ENCODE results near the gene AKR1B15.

DNA sequence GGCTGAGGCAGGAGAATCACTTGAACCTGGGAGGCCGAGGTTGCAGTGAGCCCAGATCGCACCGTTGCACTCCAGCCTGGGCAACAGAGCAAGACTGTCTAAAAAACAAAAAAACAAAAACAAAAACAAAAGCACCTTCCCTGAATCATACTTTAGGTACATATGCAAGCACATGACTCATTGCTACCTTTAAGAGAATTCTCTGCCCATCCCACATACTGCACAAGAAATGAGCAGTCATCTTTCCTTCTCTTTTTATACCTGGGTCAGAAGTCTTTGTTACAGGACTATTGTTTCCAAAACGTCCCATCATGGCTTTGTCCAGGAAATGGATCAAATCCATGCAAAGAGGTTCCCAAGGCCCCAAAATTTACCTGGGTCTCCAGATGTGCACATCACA is 43.1 kb upstream of the AKR1B15 start:
- TF ChIP-seq, protein P1, sequence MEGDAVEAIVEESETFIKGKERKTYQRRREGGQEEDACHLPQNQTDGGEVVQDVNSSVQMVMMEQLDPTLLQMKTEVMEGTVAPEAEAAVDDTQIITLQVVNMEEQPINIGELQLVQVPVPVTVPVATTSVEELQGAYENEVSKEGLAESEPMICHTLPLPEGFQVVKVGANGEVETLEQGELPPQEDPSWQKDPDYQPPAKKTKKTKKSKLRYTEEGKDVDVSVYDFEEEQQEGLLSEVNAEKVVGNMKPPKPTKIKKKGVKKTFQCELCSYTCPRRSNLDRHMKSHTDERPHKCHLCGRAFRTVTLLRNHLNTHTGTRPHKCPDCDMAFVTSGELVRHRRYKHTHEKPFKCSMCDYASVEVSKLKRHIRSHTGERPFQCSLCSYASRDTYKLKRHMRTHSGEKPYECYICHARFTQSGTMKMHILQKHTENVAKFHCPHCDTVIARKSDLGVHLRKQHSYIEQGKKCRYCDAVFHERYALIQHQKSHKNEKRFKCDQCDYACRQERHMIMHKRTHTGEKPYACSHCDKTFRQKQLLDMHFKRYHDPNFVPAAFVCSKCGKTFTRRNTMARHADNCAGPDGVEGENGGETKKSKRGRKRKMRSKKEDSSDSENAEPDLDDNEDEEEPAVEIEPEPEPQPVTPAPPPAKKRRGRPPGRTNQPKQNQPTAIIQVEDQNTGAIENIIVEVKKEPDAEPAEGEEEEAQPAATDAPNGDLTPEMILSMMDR (conservative IDR thresholded peaks at IDR 0.05; ENCODE audit: low read depth in 2 of 2) = no peak
- TF ChIP-seq POLR2AphosphoS5 (IDR thresholded peaks at IDR 0.05; ENCODE audit: low read depth) = no peak
- no peak for TF ChIP-seq EZH2phosphoT487 (IDR thresholded peaks at IDR 0.05; ENCODE audit: unreplicated experiment)
- TF ChIP-seq, protein P2, sequence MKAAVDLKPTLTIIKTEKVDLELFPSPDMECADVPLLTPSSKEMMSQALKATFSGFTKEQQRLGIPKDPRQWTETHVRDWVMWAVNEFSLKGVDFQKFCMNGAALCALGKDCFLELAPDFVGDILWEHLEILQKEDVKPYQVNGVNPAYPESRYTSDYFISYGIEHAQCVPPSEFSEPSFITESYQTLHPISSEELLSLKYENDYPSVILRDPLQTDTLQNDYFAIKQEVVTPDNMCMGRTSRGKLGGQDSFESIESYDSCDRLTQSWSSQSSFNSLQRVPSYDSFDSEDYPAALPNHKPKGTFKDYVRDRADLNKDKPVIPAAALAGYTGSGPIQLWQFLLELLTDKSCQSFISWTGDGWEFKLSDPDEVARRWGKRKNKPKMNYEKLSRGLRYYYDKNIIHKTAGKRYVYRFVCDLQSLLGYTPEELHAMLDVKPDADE (IDR thresholded peaks at IDR 0.05) = no peak
- TF ChIP-seq EZH2 (IDR thresholded peaks at IDR 0.05; ENCODE audit: low read depth, unreplicated experiment) = no peak
- TF ChIP-seq CREB1 (CRISPR knock-in tag; IDR thresholded peaks at IDR 0.05; ENCODE audit: low read depth) = no peak
- no peak for TF ChIP-seq JUNB (IDR thresholded peaks at IDR 0.05; ENCODE audit: unreplicated experiment)
- TF ChIP-seq, protein P3, sequence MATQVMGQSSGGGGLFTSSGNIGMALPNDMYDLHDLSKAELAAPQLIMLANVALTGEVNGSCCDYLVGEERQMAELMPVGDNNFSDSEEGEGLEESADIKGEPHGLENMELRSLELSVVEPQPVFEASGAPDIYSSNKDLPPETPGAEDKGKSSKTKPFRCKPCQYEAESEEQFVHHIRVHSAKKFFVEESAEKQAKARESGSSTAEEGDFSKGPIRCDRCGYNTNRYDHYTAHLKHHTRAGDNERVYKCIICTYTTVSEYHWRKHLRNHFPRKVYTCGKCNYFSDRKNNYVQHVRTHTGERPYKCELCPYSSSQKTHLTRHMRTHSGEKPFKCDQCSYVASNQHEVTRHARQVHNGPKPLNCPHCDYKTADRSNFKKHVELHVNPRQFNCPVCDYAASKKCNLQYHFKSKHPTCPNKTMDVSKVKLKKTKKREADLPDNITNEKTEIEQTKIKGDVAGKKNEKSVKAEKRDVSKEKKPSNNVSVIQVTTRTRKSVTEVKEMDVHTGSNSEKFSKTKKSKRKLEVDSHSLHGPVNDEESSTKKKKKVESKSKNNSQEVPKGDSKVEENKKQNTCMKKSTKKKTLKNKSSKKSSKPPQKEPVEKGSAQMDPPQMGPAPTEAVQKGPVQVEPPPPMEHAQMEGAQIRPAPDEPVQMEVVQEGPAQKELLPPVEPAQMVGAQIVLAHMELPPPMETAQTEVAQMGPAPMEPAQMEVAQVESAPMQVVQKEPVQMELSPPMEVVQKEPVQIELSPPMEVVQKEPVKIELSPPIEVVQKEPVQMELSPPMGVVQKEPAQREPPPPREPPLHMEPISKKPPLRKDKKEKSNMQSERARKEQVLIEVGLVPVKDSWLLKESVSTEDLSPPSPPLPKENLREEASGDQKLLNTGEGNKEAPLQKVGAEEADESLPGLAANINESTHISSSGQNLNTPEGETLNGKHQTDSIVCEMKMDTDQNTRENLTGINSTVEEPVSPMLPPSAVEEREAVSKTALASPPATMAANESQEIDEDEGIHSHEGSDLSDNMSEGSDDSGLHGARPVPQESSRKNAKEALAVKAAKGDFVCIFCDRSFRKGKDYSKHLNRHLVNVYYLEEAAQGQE (IDR thresholded peaks at IDR 0.05; ENCODE audit: unreplicated experiment) = no peak
